GM23338 (cell line): ENCODE measurements around the gene FEN1. TPM values are rescaled to one million over a fixed set of nuclear protein-coding genes. Genes with fewer than 3 reads are reported as not detected.

Experiments used
- ATAC-seq: fragments of 200-7000 bp; cut with Tn5 transposase; 3 replicates; pipeline ENCODE4 v1.9.1; 2020
- DNase-seq: peaks from one replicate; pipeline ENCODE4 v3.0.0-alpha.2; 2015; ENCODE audit warnings: low spot score
- H2AFZ ChIP-seq: fragments of 200-600 bp; sonication (generic); 2 replicates; pipeline ENCODE4 v1.8.0; 2016; ENCODE audit warnings: antibody characterized with exemption, mild to moderate bottlenecking, moderate library complexity
- H3F3A ChIP-seq: fragments of 200-600 bp; sonication (generic); replicated peaks from 2 replicates; pipeline ENCODE4 v1.8.0; 2017; ENCODE audit warnings: antibody characterized with exemption, mixed run types, low read depth
- H3K27ac ChIP-seq: fragments of 200-600 bp; sonication (generic); 2 replicates; pipeline ENCODE4 v1.6.1; 2016; ENCODE audit warnings: low read depth
- H3K27me3 ChIP-seq: fragments of 200-600 bp; sonication (generic); 2 replicates; pipeline ENCODE4 v1.8.0; 2016; ENCODE audit warnings: mild to moderate bottlenecking, mixed run types, moderate library complexity; ENCODE audit not compliant: insufficient read depth
- H3K36me3 ChIP-seq: fragments of 200-600 bp; sonication (generic); 2 replicates; pipeline ENCODE4 v1.8.0; 2016; ENCODE audit warnings: mild to moderate bottlenecking; ENCODE audit not compliant: insufficient read depth
- H3K4me1 ChIP-seq: fragments of 200-600 bp; sonication (generic); 2 replicates; pipeline ENCODE4 v1.8.0; 2016; ENCODE audit warnings: mild to moderate bottlenecking, moderate library complexity; ENCODE audit not compliant: insufficient read depth
- H3K4me2 ChIP-seq: fragments of 200-600 bp; sonication (generic); 2 replicates; pipeline ENCODE4 v1.7.1; 2017; ENCODE audit warnings: mixed run types
- H3K4me3 ChIP-seq: fragments of 200-600 bp; sonication (generic); 2 replicates; pipeline ENCODE4 v1.6.1; 2016; ENCODE audit warnings: mixed run types
- H3K79me2 ChIP-seq: fragments of 200-600 bp; sonication (generic); replicated peaks from 2 replicates; pipeline ENCODE4 v1.8.0; 2017; ENCODE audit warnings: mild to moderate bottlenecking; ENCODE audit not compliant: insufficient read depth
- H3K9me2 ChIP-seq: fragments of 200-600 bp; sonication (generic); 2 replicates; pipeline ENCODE4 v1.8.0; 2017; ENCODE audit not compliant: insufficient read depth
- H4K20me1 ChIP-seq: fragments of 200-600 bp; sonication (generic); replicated peaks from 2 replicates; pipeline ENCODE4 v1.8.0; 2017; ENCODE audit warnings: mild to moderate bottlenecking; ENCODE audit not compliant: insufficient read depth
- H3K27ac Mint-ChIP-seq: 2 replicates; pipeline ENCODE4 v1.8.0; 2020; ENCODE audit warnings: inconsistent platforms, mild to moderate bottlenecking, moderate library complexity, mixed read lengths
- H3K27me3 Mint-ChIP-seq: 3 replicates; pipeline ENCODE4 v1.8.0; 2022; ENCODE audit warnings: low read depth, mild to moderate bottlenecking, moderate library complexity, mixed read lengths, inconsistent platforms; ENCODE audit not compliant: insufficient read depth, poor library complexity
- H3K36me3 Mint-ChIP-seq: 3 replicates; pipeline ENCODE4 v1.8.0; 2021; ENCODE audit warnings: low read depth, mild to moderate bottlenecking, inconsistent platforms, moderate library complexity, mixed read lengths
- H3K4me1 Mint-ChIP-seq: 3 replicates; pipeline ENCODE4 v1.8.0; 2020; ENCODE audit warnings: mild to moderate bottlenecking, inconsistent platforms, mixed read lengths
- H3K4me3 Mint-ChIP-seq: 3 replicates; pipeline ENCODE4 v1.8.0; 2021; ENCODE audit warnings: moderate library complexity, mild to moderate bottlenecking, inconsistent platforms, mixed read lengths
- H3K9me3 Mint-ChIP-seq: 3 replicates; pipeline ENCODE4 v1.8.0; 2020; ENCODE audit warnings: moderate library complexity, mild to moderate bottlenecking, inconsistent platforms, mixed read lengths
- CREB1 ChIP-seq: fragments of 250-450 bp; sonication (Bioruptor Pico); IDR thresholded peaks from 2 replicates; pipeline ENCODE4 v1.5.0; 2020; ENCODE audit warnings: low read depth, mild to moderate bottlenecking, moderate library complexity
- EZH2 ChIP-seq: fragments of 200-600 bp; sonication (generic); IDR thresholded peaks from one replicate; pipeline ENCODE4 v1.8.0; 2017; ENCODE audit warnings: antibody characterized with exemption, mild to moderate bottlenecking, low read depth; ENCODE audit not compliant: unreplicated experiment
- EZH2phosphoT487 ChIP-seq: fragments of 200-600 bp; sonication (generic); IDR thresholded peaks from one replicate; pipeline ENCODE4 v1.8.1; 2018; ENCODE audit warnings: antibody characterized with exemption; ENCODE audit not compliant: unreplicated experiment
- JUNB ChIP-seq: IDR thresholded peaks from one replicate; pipeline ENCODE4 v1.6.1; 2016; ENCODE audit warnings: antibody characterized with exemption; ENCODE audit not compliant: unreplicated experiment
- POLR2AphosphoS5 ChIP-seq: IDR thresholded peaks from 2 replicates; pipeline ENCODE4 v1.6.1; 2016; ENCODE audit warnings: antibody characterized with exemption, low read depth
- STAT1 ChIP-seq: IDR thresholded peaks from one replicate; pipeline ENCODE4 v1.6.1; 2016; ENCODE audit warnings: antibody characterized with exemption; ENCODE audit not compliant: unreplicated experiment
- ZNF114 ChIP-seq: fragments of 250-450 bp; sonication (Bioruptor Pico); IDR thresholded peaks from 2 replicates; pipeline ENCODE4 v1.5.0; 2020; ENCODE audit warnings: mild to moderate bottlenecking, moderate library complexity
- ZNF331 ChIP-seq: fragments of 250-450 bp; sonication (Bioruptor Pico); IDR thresholded peaks from 2 replicates; pipeline ENCODE4 v1.5.0; 2020; ENCODE audit warnings: low read depth, mild to moderate bottlenecking, moderate library complexity
- polyA plus RNA-seq: library from polyadenylated mRNA; unstranded; fragments of >200 nt; fragmentation: Nextera tagmentation; extraction: Ambion mirVana; gene quantifications from 2 replicates; pipeline ENCODE4 v1.2.1, GENCODE V29; 2016
- total RNA-seq: library from RNA; depleted of rRNA; stranded (reverse); fragments of >200 nt; shearing (Covaris generic); gene quantifications from 2 replicates; pipeline ENCODE4 v1.2.3, GENCODE V29; 2014
- TF ChIP-seq, protein P1 (sequence below): IDR thresholded peaks from 2 replicates; pipeline ENCODE4 v1.6.1; 2016; ENCODE audit warnings: antibody characterized with exemption
- TF ChIP-seq, protein P2 (sequence below): fragments of 250-450 bp; sonication (Bioruptor Pico); IDR thresholded peaks from 2 replicates; pipeline ENCODE4 v1.5.0; 2020; ENCODE audit warnings: mild to moderate bottlenecking, moderate library complexity
- TF ChIP-seq, protein P3 (sequence below), 2 experiments: fragments of 200-600 bp in 1 of 2; sonication (generic) in 1 of 2; conservative IDR thresholded peaks; 2 replicates each; pipeline versions ENCODE4 v1.5.1 to v1.6.1; 2016 to 2017; ENCODE audit warnings: antibody characterized with exemption in 2 of 2, low read depth in 2 of 2, mild to moderate bottlenecking in 2 of 2, moderate library complexity in 1 of 2

The FEN1 gene
- total and polyA plus RNA-seq, 2 experiments from 2014 or later = 85.1 to 89.0 TPM

DNA sequence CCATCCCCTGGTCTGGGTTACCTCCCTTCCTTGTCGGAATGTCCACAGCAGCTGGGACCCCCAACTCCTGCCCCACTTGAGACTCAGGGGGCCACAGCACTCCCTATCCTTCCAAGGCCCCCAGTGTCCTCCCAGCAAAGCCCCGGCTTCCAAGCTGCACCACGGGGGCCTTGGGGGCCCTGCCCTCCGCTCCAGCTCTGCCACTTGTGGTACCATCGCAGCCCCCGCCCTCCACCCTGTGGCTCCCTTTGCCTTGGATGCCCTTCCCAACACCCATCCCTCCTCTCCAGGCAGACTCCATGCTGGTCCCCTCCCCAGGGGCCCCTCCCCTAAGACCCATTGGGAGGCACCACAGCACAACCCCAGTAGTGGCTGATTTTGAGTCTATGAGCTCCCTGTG lies 17.6 kb upstream of the FEN1 start:
- Mint-ChIP-seq H3K36me3 (peaks cover 3% of the 10 kb centered on the region; the same call in 1 of the 3 replicates), H3K27me3 (peaks cover 8% of the 10 kb centered on the region), H3K4me1 (peaks cover 27% of the 10 kb centered on the region), H3K9me3 (0 out of 3 replicates have a peak, but pooled peaks cover 3% of the 10 kb centered on the region), H3K27ac (no peak overlapping the region), H3K4me3 (no peak overlapping the region; the same call in 2 of the 3 replicates)
- H3K27me3 ChIP-seq = no peaks in the 10 kb centered on the region
- no peak overlapping the region for H3K27ac ChIP-seq
- DNase-seq (no peak), ATAC-seq (no peak)
- H3K4me3 ChIP-seq = no peak overlapping the region
- H2AFZ ChIP-seq = no peak overlapping the region
- peaks cover 6% of the 10 kb centered on the region for H3K4me1 ChIP-seq
- no peak for TF ChIP-seq ZNF331
- TF ChIP-seq JUNB = no peak
- no peak for TF ChIP-seq EZH2
- no peak for TF ChIP-seq STAT1
- TF ChIP-seq EZH2phosphoT487 = no peak
- TF ChIP-seq, protein P1, sequence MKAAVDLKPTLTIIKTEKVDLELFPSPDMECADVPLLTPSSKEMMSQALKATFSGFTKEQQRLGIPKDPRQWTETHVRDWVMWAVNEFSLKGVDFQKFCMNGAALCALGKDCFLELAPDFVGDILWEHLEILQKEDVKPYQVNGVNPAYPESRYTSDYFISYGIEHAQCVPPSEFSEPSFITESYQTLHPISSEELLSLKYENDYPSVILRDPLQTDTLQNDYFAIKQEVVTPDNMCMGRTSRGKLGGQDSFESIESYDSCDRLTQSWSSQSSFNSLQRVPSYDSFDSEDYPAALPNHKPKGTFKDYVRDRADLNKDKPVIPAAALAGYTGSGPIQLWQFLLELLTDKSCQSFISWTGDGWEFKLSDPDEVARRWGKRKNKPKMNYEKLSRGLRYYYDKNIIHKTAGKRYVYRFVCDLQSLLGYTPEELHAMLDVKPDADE = no peak
- TF ChIP-seq POLR2AphosphoS5 = no peak
- TF ChIP-seq ZNF114 (CRISPR knock-in tag) = no peak
- TF ChIP-seq CREB1 (CRISPR knock-in tag) = no peak
- no peak overlapping the region for H3K4me2 ChIP-seq
- no peaks in the 10 kb centered on the region for H3K79me2 ChIP-seq
- H3K36me3 ChIP-seq = no peaks in the 10 kb centered on the region
- H4K20me1 ChIP-seq = no peaks in the 10 kb centered on the region
- H3F3A ChIP-seq = 0 out of 2 replicates have a peak, but pooled peaks cover 2% of the 10 kb centered on the region
- no peaks in the 10 kb centered on the region for H3K9me2 ChIP-seq

DNA sequence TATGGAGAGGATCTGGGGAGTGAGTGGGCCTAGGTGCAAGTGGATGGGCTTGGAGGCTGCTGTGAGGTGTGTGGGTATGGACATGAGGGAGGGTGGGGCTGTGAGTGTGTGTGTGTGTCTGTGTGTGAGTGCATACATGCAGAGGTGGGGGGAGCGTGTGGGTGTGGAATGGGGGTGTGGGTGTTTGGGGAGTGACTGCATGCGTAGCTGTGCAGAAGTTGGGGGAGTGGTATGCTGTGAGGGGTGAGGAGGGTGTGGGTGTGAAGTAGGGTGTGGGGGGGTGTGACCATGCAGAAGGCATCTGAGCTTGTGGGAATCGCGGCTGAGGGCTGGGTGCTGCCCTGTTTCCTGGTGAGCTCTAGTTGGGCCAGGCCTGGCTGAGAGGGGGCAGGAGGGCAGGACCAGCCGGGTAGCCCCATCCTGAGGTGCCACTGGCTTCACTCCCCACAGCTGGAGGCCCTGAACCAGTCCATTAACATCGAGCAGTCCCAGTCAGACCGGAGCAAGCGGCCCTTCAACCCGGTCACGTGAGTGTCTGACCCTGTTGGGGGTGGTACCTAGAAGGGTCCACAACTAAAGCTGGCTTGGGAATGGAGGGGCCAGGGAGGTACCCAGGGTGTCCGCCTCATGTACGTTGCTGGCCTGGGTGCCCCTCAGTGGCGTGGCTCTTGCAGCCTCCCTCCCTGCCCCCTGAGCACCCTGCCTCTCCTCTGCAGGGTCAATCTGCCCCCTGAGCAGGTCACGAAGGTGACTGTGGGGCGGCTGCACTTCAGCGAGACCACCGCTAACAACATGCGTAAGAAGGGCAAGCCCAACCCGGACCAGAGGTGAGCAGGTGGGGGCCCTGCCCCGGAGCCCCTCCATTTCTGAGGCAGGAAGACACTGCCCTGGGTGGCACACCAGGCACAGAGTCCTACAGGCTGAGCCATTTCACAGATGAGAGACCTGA lies 16.8 kb upstream of the FEN1 start:
- Histone ChIP-seq H3K27me3 (no peaks in the 10 kb centered on the region), H3K79me2 (no peaks in the 10 kb centered on the region), H3F3A (0 out of 2 replicates have a peak, but pooled peaks cover 2% of the 10 kb centered on the region), H3K9me2 (no peaks in the 10 kb centered on the region), H3K4me3 (no peak overlapping the region), H3K27ac (no peak overlapping the region), H3K4me2 (no peak overlapping the region), H3K4me1 (peaks cover 6% of the 10 kb centered on the region), H4K20me1 (no peaks in the 10 kb centered on the region), H3K36me3 (no peaks in the 10 kb centered on the region), H2AFZ (no peak overlapping the region)
- no peak overlapping the region for H3K27ac Mint-ChIP-seq
- peaks cover 10% of the 10 kb centered on the region for H3K27me3 Mint-ChIP-seq
- H3K9me3 Mint-ChIP-seq = 0 out of 3 replicates have a peak, but pooled peaks cover 3% of the 10 kb centered on the region
- H3K4me3 Mint-ChIP-seq = no peak overlapping the region
- H3K36me3 Mint-ChIP-seq = peaks cover 3% of the 10 kb centered on the region; the same call in 1 of the 3 replicates
- ATAC-seq (no peak), DNase-seq (no peak)
- H3K4me1 Mint-ChIP-seq = peaks cover 24% of the 10 kb centered on the region
- TF ChIP-seq CREB1 (CRISPR knock-in tag) = no peak
- TF ChIP-seq, protein P2, sequence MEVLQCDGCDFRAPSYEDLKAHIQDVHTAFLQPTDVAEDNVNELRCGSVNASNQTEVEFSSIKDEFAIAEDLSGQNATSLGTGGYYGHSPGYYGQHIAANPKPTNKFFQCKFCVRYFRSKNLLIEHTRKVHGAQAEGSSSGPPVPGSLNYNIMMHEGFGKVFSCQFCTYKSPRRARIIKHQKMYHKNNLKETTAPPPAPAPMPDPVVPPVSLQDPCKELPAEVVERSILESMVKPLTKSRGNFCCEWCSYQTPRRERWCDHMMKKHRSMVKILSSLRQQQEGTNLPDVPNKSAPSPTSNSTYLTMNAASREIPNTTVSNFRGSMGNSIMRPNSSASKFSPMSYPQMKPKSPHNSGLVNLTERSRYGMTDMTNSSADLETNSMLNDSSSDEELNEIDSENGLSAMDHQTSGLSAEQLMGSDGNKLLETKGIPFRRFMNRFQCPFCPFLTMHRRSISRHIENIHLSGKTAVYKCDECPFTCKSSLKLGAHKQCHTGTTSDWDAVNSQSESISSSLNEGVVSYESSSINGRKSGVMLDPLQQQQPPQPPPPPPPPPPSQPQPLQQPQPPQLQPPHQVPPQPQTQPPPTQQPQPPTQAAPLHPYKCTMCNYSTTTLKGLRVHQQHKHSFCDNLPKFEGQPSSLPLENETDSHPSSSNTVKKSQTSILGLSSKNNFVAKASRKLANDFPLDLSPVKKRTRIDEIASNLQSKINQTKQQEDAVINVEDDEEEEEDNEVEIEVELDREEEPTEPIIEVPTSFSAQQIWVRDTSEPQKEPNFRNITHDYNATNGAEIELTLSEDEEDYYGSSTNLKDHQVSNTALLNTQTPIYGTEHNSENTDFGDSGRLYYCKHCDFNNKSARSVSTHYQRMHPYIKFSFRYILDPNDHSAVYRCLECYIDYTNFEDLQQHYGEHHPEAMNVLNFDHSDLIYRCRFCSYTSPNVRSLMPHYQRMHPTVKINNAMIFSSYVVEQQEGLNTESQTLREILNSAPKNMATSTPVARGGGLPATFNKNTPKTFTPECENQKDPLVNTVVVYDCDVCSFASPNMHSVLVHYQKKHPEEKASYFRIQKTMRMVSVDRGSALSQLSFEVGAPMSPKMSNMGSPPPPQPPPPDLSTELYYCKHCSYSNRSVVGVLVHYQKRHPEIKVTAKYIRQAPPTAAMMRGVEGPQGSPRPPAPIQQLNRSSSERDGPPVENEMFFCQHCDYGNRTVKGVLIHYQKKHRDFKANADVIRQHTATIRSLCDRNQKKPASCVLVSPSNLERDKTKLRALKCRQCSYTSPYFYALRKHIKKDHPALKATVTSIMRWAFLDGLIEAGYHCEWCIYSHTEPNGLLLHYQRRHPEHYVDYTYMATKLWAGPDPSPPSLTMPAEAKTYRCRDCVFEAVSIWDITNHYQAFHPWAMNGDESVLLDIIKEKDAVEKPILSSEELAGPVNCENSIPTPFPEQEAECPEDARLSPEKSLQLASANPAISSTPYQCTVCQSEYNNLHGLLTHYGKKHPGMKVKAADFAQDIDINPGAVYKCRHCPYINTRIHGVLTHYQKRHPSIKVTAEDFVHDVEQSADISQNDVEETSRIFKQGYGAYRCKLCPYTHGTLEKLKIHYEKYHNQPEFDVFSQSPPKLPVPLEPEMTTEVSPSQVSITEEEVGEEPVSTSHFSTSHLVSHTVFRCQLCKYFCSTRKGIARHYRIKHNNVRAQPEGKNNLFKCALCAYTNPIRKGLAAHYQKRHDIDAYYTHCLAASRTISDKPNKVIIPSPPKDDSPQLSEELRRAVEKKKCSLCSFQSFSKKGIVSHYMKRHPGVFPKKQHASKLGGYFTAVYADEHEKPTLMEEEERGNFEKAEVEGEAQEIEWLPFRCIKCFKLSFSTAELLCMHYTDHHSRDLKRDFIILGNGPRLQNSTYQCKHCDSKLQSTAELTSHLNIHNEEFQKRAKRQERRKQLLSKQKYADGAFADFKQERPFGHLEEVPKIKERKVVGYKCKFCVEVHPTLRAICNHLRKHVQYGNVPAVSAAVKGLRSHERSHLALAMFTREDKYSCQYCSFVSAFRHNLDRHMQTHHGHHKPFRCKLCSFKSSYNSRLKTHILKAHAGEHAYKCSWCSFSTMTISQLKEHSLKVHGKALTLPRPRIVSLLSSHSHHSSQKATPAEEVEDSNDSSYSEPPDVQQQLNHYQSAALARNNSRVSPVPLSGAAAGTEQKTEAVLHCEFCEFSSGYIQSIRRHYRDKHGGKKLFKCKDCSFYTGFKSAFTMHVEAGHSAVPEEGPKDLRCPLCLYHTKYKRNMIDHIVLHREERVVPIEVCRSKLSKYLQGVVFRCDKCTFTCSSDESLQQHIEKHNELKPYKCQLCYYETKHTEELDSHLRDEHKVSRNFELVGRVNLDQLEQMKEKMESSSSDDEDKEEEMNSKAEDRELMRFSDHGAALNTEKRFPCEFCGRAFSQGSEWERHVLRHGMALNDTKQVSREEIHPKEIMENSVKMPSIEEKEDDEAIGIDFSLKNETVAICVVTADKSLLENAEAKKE (CRISPR knock-in tag) = no peak
- TF ChIP-seq, protein P3, sequence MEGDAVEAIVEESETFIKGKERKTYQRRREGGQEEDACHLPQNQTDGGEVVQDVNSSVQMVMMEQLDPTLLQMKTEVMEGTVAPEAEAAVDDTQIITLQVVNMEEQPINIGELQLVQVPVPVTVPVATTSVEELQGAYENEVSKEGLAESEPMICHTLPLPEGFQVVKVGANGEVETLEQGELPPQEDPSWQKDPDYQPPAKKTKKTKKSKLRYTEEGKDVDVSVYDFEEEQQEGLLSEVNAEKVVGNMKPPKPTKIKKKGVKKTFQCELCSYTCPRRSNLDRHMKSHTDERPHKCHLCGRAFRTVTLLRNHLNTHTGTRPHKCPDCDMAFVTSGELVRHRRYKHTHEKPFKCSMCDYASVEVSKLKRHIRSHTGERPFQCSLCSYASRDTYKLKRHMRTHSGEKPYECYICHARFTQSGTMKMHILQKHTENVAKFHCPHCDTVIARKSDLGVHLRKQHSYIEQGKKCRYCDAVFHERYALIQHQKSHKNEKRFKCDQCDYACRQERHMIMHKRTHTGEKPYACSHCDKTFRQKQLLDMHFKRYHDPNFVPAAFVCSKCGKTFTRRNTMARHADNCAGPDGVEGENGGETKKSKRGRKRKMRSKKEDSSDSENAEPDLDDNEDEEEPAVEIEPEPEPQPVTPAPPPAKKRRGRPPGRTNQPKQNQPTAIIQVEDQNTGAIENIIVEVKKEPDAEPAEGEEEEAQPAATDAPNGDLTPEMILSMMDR (conservative IDR thresholded peaks at IDR 0.05; ENCODE audit: low read depth in 2 of 2) = no peak
